GM18519 (cell line): ENCODE results near the gene TTF2.
"Not testable (repeated sequence)": the region's sequence is repeated elsewhere in the genome, so short reads cannot be mapped to it uniquely, and the experiment has no call there.

Source experiments
- ATAC-seq: cut with Tn5 transposase; IDR thresholded peaks from one replicate; pipeline ENCODE4 v1.9.1; 2021; ENCODE audit warnings: mild to moderate bottlenecking, moderate library complexity; ENCODE audit not compliant: unreplicated experiment, low FRiP score

Gene TTF2

GRCh38 chr1:117146072-117146471 lies 85.9 kb downstream of the TTF2 start:
- ATAC-seq = no peak

- no peak for ATAC-seq
Measured at GRCh38 chr1:117146575-117147340, 86.6 kb downstream of the TTF2 start.

GRCh38 chr1:117147341-117147831 lies 87.3 kb downstream of the TTF2 start:
- no peak for ATAC-seq

GRCh38 chr1:117147856-117148588 lies 87.9 kb downstream of the TTF2 start:
- ATAC-seq = no peak

GRCh38 chr1:117150316-117150715 lies 90.2 kb downstream of the TTF2 start:
- ATAC-seq = no peak

GRCh38 chr1:117151305-117151704 lies 91.2 kb downstream of the TTF2 start:
- ATAC-seq = not testable (repeated sequence)
